ENCODE results near the gene NIPBL.

Gene NIPBL

GRCh38 chr5:36944607-36945225 is 68.1 kb downstream of the NIPBL start:
- DNase-seq (ENCODE audit: low spot score) (no peak), ATAC-seq (ENCODE audit: low read depth) (no peak)
- Histone ChIP-seq H3K27me3 (ENCODE audit: insufficient read depth, poor library complexity, severe bottlenecking) (no peaks in the 10 kb centered on the region), H3K4me1 (ENCODE audit: insufficient read depth, poor library complexity, severe bottlenecking) (peaks cover 30% of the 10 kb centered on the region), H3K9me3 (ENCODE audit: severe bottlenecking) (no peaks in the 10 kb centered on the region), H3K27ac (ENCODE audit: poor library complexity, severe bottlenecking) (no peak overlapping the region), H3K4me3 (ENCODE audit: severe bottlenecking) (no peak overlapping the region), H3K36me3 (ENCODE audit: low read depth) (no peaks in the 10 kb centered on the region)
- TF ChIP-seq, protein P1, sequence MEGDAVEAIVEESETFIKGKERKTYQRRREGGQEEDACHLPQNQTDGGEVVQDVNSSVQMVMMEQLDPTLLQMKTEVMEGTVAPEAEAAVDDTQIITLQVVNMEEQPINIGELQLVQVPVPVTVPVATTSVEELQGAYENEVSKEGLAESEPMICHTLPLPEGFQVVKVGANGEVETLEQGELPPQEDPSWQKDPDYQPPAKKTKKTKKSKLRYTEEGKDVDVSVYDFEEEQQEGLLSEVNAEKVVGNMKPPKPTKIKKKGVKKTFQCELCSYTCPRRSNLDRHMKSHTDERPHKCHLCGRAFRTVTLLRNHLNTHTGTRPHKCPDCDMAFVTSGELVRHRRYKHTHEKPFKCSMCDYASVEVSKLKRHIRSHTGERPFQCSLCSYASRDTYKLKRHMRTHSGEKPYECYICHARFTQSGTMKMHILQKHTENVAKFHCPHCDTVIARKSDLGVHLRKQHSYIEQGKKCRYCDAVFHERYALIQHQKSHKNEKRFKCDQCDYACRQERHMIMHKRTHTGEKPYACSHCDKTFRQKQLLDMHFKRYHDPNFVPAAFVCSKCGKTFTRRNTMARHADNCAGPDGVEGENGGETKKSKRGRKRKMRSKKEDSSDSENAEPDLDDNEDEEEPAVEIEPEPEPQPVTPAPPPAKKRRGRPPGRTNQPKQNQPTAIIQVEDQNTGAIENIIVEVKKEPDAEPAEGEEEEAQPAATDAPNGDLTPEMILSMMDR (IDR thresholded peaks at IDR 0.05; ENCODE audit: poor library complexity, severe bottlenecking): peak; percentile 93

DNA sequence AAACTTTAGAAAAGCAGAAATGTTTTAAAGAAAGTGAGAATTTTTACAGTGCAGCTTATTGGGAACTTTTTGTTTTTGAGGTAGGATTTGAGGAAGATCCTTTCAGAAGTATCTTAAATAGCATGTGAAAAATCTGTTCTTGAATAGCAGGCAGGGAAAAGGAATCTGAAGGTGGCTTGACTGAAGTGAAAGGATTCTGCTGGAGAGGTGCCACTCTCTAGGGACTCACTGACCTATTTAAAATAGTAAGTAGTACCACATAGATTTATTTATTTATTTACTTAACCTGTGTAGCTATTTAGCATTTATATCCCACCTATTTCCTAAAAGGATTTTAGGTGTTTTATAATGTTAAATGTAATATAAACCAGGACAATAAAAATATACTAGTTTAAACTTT is 69.1 kb downstream of the NIPBL start:
- Histone ChIP-seq H3K4me1 (ENCODE audit: insufficient read depth, poor library complexity, severe bottlenecking) (peaks cover 35% of the 10 kb centered on the region), H3K4me3 (ENCODE audit: severe bottlenecking) (no peak overlapping the region), H3K27ac (ENCODE audit: poor library complexity, severe bottlenecking) (no peak overlapping the region), H3K27me3 (ENCODE audit: insufficient read depth, poor library complexity, severe bottlenecking) (no peaks in the 10 kb centered on the region), H3K9me3 (ENCODE audit: severe bottlenecking) (no peaks in the 10 kb centered on the region), H3K36me3 (ENCODE audit: low read depth) (no peaks in the 10 kb centered on the region)
- no peak for ATAC-seq (ENCODE audit: low read depth)
- TF ChIP-seq, protein P1 (IDR thresholded peaks at IDR 0.05; ENCODE audit: poor library complexity, severe bottlenecking): no peak
- no peak for DNase-seq (ENCODE audit: low spot score)

- TF ChIP-seq, protein P1 (IDR thresholded peaks at IDR 0.05; ENCODE audit: poor library complexity, severe bottlenecking): no peak
- Histone ChIP-seq H3K27ac (ENCODE audit: poor library complexity, severe bottlenecking) (no peak overlapping the region), H3K4me3 (ENCODE audit: severe bottlenecking) (no peak overlapping the region), H3K27me3 (ENCODE audit: insufficient read depth, poor library complexity, severe bottlenecking) (no peaks in the 10 kb centered on the region), H3K36me3 (ENCODE audit: low read depth) (no peaks in the 10 kb centered on the region), H3K9me3 (ENCODE audit: severe bottlenecking) (no peaks in the 10 kb centered on the region), H3K4me1 (ENCODE audit: insufficient read depth, poor library complexity, severe bottlenecking) (peaks cover 39% of the 10 kb centered on the region)
- DNase-seq (ENCODE audit: low spot score) (no peak), ATAC-seq (ENCODE audit: low read depth) (no peak)
Observed at GRCh38 chr5:36946101-36946500, 69.5 kb downstream of the NIPBL start.

- Histone ChIP-seq H3K27ac (ENCODE audit: poor library complexity, severe bottlenecking) (peak overlapping the region; percentile 76), H3K36me3 (ENCODE audit: low read depth) (no peaks in the 10 kb centered on the region), H3K9me3 (ENCODE audit: severe bottlenecking) (no peaks in the 10 kb centered on the region), H3K4me1 (ENCODE audit: insufficient read depth, poor library complexity, severe bottlenecking) (peaks cover 51% of the 10 kb centered on the region), H3K27me3 (ENCODE audit: insufficient read depth, poor library complexity, severe bottlenecking) (no peaks in the 10 kb centered on the region), H3K4me3 (ENCODE audit: severe bottlenecking) (no peak overlapping the region)
- ATAC-seq (ENCODE audit: low read depth) (peak; percentile 48), DNase-seq (ENCODE audit: low spot score) (no peak)
- TF ChIP-seq, protein P1 (IDR thresholded peaks at IDR 0.05; ENCODE audit: poor library complexity, severe bottlenecking): no peak
Observed at GRCh38 chr5:36948041-36948440, 71.5 kb downstream of the NIPBL start.

- TF ChIP-seq, protein P1 (IDR thresholded peaks at IDR 0.05; ENCODE audit: poor library complexity, severe bottlenecking): no peak
- ATAC-seq (ENCODE audit: low read depth) (no peak), DNase-seq (ENCODE audit: low spot score) (no peak)
- peaks cover 51% of the 10 kb centered on the region for H3K4me1 ChIP-seq (ENCODE audit: insufficient read depth, poor library complexity, severe bottlenecking)
- H3K27me3 ChIP-seq (ENCODE audit: insufficient read depth, poor library complexity, severe bottlenecking): no peaks in the 10 kb centered on the region
- H3K9me3 ChIP-seq (ENCODE audit: severe bottlenecking): no peaks in the 10 kb centered on the region
- no peaks in the 10 kb centered on the region for H3K36me3 ChIP-seq (ENCODE audit: low read depth)
- no peak overlapping the region for H3K4me3 ChIP-seq (ENCODE audit: severe bottlenecking)
- peak overlapping the region; percentile 76 for H3K27ac ChIP-seq (ENCODE audit: poor library complexity, severe bottlenecking)
Observed at GRCh38 chr5:36948650-36949049, 72.1 kb downstream of the NIPBL start.
